ENCODE results near the gene LIPM. TPM values are rescaled to one million over a fixed set of nuclear protein-coding genes. Genes with fewer than 3 reads are reported as not detected.

The LIPM gene
- total and polyA plus RNA-seq, 2 donors from 2014 or later: not detected

DNA sequence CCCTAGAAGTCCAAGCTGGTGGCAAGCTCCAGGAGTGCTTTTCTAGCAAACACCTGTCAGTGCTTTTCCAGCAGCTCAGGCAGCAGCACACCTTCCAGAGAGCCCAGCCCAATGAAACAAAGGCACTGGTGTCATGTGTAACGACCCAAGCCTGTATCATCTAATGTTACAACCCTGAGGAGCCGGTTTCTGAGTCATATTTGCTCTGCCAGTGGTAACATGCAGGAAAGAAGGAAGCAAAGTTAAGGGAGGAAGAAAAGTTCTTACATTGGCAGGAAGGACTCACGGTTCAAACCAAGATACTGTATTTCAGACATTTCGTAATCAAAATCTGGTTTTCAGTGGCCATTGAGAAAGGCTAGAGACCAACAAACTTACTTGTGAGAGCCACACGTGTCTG is 49.2 kb downstream of the LIPM start, which contains the start of gene ANKRD22:
TSS of gene ANKRD22 (minus strand) at position 139 of the 400 bp plus-strand sequence. CDS start 237 bp downstream, outside the sequence.
- intact Hi-C loops (cut with DNase I): no loop called here
- Histone ChIP-seq H3K27me3 (ENCODE audit: control insufficient read depth, insufficient read depth, low read length) (no peaks in the 10 kb centered on the region), H3K4me3 (ENCODE audit: low read length in 3 of 3) (peak within 1 kb of the TSS in 1 of 3 donors; percentile 28), H3K9me3 (ENCODE audit: control insufficient read depth in 2 of 3, insufficient read depth in 1 of 3, low read length in 3 of 3) (no peaks in the 10 kb centered on the region), H3K4me1 (ENCODE audit: control insufficient read depth in 2 of 3, insufficient read depth in 2 of 3, low read depth in 1 of 3, low read length in 3 of 3) (no peaks in the 10 kb centered on the region), H3K36me3 (ENCODE audit: control insufficient read depth in 2 of 3, insufficient read depth in 3 of 3, low read length in 3 of 3) (no peaks in the 10 kb centered on the region), H3K27ac (ENCODE audit: low read depth in 2 of 2, low read length in 2 of 2) (no peak within 1 kb of the TSS), H3K9ac (ENCODE audit: low read length in 3 of 3) (no peak within 1 kb of the TSS)
- no peak for FAIRE-seq
- TF ChIP-seq, protein P1, sequence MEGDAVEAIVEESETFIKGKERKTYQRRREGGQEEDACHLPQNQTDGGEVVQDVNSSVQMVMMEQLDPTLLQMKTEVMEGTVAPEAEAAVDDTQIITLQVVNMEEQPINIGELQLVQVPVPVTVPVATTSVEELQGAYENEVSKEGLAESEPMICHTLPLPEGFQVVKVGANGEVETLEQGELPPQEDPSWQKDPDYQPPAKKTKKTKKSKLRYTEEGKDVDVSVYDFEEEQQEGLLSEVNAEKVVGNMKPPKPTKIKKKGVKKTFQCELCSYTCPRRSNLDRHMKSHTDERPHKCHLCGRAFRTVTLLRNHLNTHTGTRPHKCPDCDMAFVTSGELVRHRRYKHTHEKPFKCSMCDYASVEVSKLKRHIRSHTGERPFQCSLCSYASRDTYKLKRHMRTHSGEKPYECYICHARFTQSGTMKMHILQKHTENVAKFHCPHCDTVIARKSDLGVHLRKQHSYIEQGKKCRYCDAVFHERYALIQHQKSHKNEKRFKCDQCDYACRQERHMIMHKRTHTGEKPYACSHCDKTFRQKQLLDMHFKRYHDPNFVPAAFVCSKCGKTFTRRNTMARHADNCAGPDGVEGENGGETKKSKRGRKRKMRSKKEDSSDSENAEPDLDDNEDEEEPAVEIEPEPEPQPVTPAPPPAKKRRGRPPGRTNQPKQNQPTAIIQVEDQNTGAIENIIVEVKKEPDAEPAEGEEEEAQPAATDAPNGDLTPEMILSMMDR (IDR thresholded peaks at IDR 0.05; ENCODE audit: borderline replicate concordance, extremely low read depth, insufficient read depth): no peak
- peak; percentile 14 to 71 (median 35) for DNase-seq

DNA sequence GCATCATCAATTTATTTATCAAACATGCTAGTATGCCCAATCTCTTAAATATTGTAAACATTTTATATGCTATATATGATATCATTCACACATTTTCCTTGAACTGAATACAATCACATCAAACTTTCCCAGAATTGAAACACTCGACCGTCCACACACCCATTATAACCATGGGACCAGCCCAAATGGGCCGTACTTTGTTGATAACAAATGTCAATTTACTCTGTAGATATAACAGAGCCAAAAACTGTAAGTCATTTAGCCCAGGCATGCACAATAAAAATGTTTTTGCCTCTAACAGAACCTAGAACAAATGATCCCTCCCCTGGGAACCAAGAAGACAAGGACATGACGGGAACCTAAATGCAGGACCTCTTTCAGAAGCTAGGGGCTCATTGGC is 49.8 kb downstream of the LIPM start:
- Histone ChIP-seq H3K27me3 (ENCODE audit: control insufficient read depth, insufficient read depth, low read length) (no peaks in the 10 kb centered on the region), H3K36me3 (ENCODE audit: control insufficient read depth in 2 of 3, insufficient read depth in 3 of 3, low read length in 3 of 3) (no peaks in the 10 kb centered on the region), H3K4me3 (ENCODE audit: low read length in 3 of 3) (no peak overlapping the region), H3K4me1 (ENCODE audit: control insufficient read depth in 2 of 3, insufficient read depth in 2 of 3, low read depth in 1 of 3, low read length in 3 of 3) (no peaks in the 10 kb centered on the region), H3K27ac (ENCODE audit: low read depth in 2 of 2, low read length in 2 of 2) (no peak overlapping the region), H3K9me3 (ENCODE audit: control insufficient read depth in 2 of 3, insufficient read depth in 1 of 3, low read length in 3 of 3) (no peaks in the 10 kb centered on the region), H3K9ac (ENCODE audit: low read length in 3 of 3) (no peak overlapping the region)
- FAIRE-seq (no peak), DNase-seq (no peak)
- intact Hi-C loops (cut with DNase I): no loop called here
- TF ChIP-seq, protein P1 (IDR thresholded peaks at IDR 0.05; ENCODE audit: borderline replicate concordance, extremely low read depth, insufficient read depth): no peak

DNA sequence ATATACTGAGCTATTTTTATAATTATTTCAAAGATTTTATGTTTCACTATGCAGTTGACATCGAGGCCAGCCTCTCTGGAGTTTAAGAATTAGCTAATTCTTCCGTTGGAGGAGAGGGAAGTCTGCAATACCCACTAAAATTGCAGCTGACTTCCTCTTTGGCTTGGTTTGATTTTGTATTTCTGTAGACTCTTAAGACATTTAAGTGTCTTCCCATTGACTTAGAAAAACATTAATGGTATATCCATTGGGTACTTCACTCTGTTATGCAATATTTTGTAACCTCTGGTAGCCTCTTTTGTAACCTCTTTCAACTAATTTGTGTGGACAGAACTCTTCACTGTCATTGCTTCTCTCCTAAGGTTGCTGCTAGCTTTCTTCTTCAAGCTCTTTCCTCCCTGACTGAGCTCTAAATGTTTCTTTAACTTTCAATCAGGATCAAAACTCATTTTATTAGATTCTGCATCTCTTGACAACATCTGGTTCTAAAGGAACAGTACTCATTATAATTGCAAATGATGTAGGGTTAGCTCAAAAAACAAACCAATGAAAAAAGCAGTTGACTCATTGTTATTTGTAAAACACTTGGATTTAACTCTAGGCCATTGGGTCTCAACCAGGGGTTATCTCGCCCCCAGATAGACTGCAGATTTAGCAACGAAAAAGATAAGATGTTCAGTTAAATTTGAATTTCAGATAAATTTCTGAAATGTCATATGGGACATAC is 50.8 kb downstream of the LIPM start:
- Histone ChIP-seq H3K9me3 (ENCODE audit: control insufficient read depth in 2 of 3, insufficient read depth in 1 of 3, low read length in 3 of 3) (no peaks in the 10 kb centered on the region), H3K4me1 (ENCODE audit: control insufficient read depth in 2 of 3, insufficient read depth in 2 of 3, low read depth in 1 of 3, low read length in 3 of 3) (no peaks in the 10 kb centered on the region), H3K27me3 (ENCODE audit: control insufficient read depth, insufficient read depth, low read length) (no peaks in the 10 kb centered on the region), H3K9ac (ENCODE audit: low read length in 3 of 3) (no peak overlapping the region), H3K27ac (ENCODE audit: low read depth in 2 of 2, low read length in 2 of 2) (no peak overlapping the region), H3K4me3 (ENCODE audit: low read length in 3 of 3) (no peak overlapping the region), H3K36me3 (ENCODE audit: control insufficient read depth in 2 of 3, insufficient read depth in 3 of 3, low read length in 3 of 3) (no peaks in the 10 kb centered on the region)
- FAIRE-seq: no peak
- intact Hi-C loops (cut with DNase I): no loop called here
- DNase-seq: no peak
- TF ChIP-seq, protein P1 (IDR thresholded peaks at IDR 0.05; ENCODE audit: borderline replicate concordance, extremely low read depth, insufficient read depth): no peak
